HepG2 (cell line): ENCODE results near the gene SLC12A9. TPM values are rescaled to one million over a fixed set of nuclear protein-coding genes. Genes with fewer than 3 reads are reported as not detected.
A peak's percentile ranks its signal among the peaks of the same experiment; 100 is the strongest.

Experiments
- KDM4B ChIP-seq: sonication (generic); formaldehyde crosslinking; IDR thresholded peaks from 2 replicates; pipeline ENCODE4 v1.4.0; 2020; ENCODE audit warnings: missing genetic modification reagents
- NKX3-1 ChIP-seq: sonication (generic); formaldehyde crosslinking; IDR thresholded peaks from 2 replicates; pipeline ENCODE4 v1.5.0; 2020; ENCODE audit warnings: missing genetic modification reagents
- PHF8 ChIP-seq: sonication (generic); formaldehyde crosslinking; IDR thresholded peaks from 2 replicates; pipeline ENCODE4 v1.5.0; 2020; ENCODE audit warnings: missing genetic modification reagents
- ZKSCAN8 ChIP-seq: IDR thresholded peaks from 2 replicates; pipeline ENCODE4 v1.6.1; 2016; ENCODE audit warnings: borderline replicate concordance, missing genetic modification reagents, missing compliant biosample characterization
- ZNF530 ChIP-seq: sonication (generic); formaldehyde crosslinking; IDR thresholded peaks from 2 replicates; pipeline ENCODE4 v1.5.0; 2020; ENCODE audit warnings: low read depth, mild to moderate bottlenecking, missing genetic modification reagents
- polyA plus RNA-seq, 8 experiments: library from polyadenylated mRNA; depleted of rRNA in 3 of 8; stranded (reverse) in 7 of 8; unstranded in 1 of 8; fragments of >200 nt; fragmentation: Illumina TruSeq in 4 of 8; extraction: Trizol in 4 of 8; gene quantifications; 2 replicates each; pipeline versions ENCODE4 v1.2.1 to v1.2.3, GENCODE V29; 2011 to 2016; ENCODE audit warnings: low read depth in 4 of 8, missing spikeins in 1 of 8, mixed read lengths in 1 of 8; ENCODE audit not compliant: insufficient read depth in 1 of 8
- total RNA-seq, 5 experiments: library from RNA; depleted of rRNA; stranded (reverse); fragments of >200 nt; fragmentation: Illumina TruSeq; extraction: Trizol; gene quantifications; 2 replicates each; pipeline ENCODE4 v1.2.3, GENCODE V29; 2016; ENCODE audit warnings: low read depth in 1 of 5
- TF ChIP-seq, protein P1 (sequence below): sonication (generic); formaldehyde crosslinking; IDR thresholded peaks from 2 replicates; pipeline ENCODE4 v1.5.0; 2020; ENCODE audit warnings: mild to moderate bottlenecking, missing genetic modification reagents, borderline replicate concordance
- TF ChIP-seq, protein P2 (sequence below): sonication (generic); formaldehyde crosslinking; conservative IDR thresholded peaks from 2 replicates; pipeline ENCODE4 v1.5.0; 2020; ENCODE audit warnings: missing genetic modification reagents
- TF ChIP-seq, protein P3 (sequence below): sonication (generic); formaldehyde crosslinking; IDR thresholded peaks from 2 replicates; pipeline ENCODE4 v1.5.0; 2020; ENCODE audit warnings: mild to moderate bottlenecking, missing genetic modification reagents
- TF ChIP-seq, protein P4 (sequence below): sonication (generic); formaldehyde crosslinking; IDR thresholded peaks from 2 replicates; pipeline ENCODE4 v1.5.1; 2020; ENCODE audit warnings: mild to moderate bottlenecking, missing genetic modification reagents, borderline replicate concordance

The SLC12A9 gene
- total and polyA plus RNA-seq, 2 of the 13 experiments (the other 11 are each of a cell fraction or from before 2014, with no cell fraction given), result 8.7 to 16.6 TPM

DNA sequence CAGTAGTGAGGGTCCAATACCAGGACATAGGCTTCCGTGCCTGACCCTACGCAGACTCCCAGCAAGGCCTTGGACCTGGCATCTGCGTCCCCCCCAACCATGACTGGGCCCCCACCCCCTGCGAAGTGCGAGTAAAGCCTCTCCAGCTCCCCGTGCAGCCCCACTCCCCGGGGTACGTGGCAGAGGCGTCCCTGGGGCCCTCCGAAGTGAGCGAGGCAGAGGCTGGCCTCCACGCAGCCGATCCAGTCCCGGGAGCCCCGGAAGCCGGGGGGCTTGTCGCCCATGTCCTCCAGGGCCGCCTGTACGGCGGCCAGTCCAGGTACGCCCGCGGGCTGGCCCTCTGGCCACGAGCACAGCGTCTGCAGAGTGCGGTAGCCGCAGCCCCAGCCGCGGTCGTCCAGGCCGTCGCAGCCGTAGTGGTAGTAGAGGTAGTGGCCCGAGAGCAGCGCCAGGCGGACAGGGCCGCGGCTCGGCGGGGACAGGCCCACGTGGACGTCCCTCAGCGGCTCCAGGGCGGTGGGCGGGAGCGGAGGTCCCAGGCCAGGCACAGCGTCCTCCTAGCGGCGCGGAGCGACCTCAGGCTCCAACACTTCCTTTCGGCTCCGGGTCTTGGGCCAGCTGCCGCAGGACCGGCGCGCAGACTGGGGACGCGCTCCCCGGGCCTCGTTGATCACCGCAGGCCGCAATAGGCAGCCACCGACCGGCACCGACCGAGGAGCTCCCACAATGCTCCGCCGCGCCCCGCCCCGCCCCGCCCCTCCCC is 36.7 kb downstream of the SLC12A9 start, which contains the start of gene UFSP1 (continued):
- TF ChIP-seq KDM4B (0 out of 2 replicates have a peak, but pooled peaks have one; percentile 23), PHF8 (CRISPR knock-in tag) (peak; percentile 96), ZKSCAN8 (CRISPR knock-in tag) (no peak), NKX3-1 (CRISPR knock-in tag) (no peak), ZNF530 (CRISPR knock-in tag) (peak; percentile 61; the same call in 1 of the 2 replicates)
- TF ChIP-seq, protein P1, sequence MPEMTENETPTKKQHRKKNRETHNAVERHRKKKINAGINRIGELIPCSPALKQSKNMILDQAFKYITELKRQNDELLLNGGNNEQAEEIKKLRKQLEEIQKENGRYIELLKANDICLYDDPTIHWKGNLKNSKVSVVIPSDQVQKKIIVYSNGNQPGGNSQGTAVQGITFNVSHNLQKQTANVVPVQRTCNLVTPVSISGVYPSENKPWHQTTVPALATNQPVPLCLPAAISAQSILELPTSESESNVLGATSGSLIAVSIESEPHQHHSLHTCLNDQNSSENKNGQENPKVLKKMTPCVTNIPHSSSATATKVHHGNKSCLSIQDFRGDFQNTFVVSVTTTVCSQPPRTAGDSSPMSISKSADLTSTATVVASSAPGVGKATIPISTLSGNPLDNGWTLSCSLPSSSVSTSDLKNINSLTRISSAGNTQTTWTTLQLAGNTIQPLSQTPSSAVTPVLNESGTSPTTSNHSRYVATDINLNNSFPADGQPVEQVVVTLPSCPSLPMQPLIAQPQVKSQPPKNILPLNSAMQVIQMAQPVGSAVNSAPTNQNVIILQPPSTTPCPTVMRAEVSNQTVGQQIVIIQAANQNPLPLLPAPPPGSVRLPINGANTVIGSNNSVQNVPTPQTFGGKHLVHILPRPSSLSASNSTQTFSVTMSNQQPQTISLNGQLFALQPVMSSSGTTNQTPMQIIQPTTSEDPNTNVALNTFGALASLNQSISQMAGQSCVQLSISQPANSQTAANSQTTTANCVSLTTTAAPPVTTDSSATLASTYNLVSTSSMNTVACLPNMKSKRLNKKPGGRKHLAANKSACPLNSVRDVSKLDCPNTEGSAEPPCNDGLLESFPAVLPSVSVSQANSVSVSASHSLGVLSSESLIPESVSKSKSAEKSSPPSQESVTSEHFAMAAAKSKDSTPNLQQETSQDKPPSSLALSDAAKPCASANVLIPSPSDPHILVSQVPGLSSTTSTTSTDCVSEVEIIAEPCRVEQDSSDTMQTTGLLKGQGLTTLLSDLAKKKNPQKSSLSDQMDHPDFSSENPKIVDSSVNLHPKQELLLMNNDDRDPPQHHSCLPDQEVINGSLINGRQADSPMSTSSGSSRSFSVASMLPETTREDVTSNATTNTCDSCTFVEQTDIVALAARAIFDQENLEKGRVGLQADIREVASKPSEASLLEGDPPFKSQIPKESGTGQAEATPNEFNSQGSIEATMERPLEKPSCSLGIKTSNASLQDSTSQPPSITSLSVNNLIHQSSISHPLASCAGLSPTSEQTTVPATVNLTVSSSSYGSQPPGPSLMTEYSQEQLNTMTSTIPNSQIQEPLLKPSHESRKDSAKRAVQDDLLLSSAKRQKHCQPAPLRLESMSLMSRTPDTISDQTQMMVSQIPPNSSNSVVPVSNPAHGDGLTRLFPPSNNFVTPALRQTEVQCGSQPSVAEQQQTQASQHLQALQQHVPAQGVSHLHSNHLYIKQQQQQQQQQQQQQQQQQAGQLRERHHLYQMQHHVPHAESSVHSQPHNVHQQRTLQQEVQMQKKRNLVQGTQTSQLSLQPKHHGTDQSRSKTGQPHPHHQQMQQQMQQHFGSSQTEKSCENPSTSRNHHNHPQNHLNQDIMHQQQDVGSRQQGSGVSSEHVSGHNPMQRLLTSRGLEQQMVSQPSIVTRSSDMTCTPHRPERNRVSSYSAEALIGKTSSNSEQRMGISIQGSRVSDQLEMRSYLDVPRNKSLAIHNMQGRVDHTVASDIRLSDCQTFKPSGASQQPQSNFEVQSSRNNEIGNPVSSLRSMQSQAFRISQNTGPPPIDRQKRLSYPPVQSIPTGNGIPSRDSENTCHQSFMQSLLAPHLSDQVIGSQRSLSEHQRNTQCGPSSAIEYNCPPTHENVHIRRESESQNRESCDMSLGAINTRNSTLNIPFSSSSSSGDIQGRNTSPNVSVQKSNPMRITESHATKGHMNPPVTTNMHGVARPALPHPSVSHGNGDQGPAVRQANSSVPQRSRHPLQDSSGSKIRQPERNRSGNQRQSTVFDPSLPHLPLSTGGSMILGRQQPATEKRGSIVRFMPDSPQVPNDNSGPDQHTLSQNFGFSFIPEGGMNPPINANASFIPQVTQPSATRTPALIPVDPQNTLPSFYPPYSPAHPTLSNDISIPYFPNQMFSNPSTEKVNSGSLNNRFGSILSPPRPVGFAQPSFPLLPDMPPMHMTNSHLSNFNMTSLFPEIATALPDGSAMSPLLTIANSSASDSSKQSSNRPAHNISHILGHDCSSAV (CRISPR knock-in tag), result no peak
- TF ChIP-seq, protein P2, sequence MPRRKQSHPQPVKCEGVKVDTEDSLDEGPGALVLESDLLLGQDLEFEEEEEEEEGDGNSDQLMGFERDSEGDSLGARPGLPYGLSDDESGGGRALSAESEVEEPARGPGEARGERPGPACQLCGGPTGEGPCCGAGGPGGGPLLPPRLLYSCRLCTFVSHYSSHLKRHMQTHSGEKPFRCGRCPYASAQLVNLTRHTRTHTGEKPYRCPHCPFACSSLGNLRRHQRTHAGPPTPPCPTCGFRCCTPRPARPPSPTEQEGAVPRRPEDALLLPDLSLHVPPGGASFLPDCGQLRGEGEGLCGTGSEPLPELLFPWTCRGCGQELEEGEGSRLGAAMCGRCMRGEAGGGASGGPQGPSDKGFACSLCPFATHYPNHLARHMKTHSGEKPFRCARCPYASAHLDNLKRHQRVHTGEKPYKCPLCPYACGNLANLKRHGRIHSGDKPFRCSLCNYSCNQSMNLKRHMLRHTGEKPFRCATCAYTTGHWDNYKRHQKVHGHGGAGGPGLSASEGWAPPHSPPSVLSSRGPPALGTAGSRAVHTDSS (CRISPR knock-in tag), result no peak
- TF ChIP-seq, protein P3, sequence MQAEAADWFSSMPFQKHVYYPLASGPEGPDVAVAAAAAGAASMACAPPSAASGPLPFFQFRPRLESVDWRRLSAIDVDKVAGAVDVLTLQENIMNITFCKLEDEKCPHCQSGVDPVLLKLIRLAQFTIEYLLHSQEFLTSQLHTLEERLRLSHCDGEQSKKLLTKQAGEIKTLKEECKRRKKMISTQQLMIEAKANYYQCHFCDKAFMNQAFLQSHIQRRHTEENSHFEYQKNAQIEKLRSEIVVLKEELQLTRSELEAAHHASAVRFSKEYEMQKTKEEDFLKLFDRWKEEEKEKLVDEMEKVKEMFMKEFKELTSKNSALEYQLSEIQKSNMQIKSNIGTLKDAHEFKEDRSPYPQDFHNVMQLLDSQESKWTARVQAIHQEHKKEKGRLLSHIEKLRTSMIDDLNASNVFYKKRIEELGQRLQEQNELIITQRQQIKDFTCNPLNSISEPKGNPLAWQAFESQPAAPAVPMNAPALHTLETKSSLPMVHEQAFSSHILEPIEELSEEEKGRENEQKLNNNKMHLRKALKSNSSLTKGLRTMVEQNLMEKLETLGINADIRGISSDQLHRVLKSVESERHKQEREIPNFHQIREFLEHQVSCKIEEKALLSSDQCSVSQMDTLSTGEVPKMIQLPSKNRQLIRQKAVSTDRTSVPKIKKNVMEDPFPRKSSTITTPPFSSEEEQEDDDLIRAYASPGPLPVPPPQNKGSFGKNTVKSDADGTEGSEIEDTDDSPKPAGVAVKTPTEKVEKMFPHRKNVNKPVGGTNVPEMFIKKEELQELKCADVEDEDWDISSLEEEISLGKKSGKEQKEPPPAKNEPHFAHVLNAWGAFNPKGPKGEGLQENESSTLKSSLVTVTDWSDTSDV (CRISPR knock-in tag), result peak; percentile 12
- TF ChIP-seq, protein P4, sequence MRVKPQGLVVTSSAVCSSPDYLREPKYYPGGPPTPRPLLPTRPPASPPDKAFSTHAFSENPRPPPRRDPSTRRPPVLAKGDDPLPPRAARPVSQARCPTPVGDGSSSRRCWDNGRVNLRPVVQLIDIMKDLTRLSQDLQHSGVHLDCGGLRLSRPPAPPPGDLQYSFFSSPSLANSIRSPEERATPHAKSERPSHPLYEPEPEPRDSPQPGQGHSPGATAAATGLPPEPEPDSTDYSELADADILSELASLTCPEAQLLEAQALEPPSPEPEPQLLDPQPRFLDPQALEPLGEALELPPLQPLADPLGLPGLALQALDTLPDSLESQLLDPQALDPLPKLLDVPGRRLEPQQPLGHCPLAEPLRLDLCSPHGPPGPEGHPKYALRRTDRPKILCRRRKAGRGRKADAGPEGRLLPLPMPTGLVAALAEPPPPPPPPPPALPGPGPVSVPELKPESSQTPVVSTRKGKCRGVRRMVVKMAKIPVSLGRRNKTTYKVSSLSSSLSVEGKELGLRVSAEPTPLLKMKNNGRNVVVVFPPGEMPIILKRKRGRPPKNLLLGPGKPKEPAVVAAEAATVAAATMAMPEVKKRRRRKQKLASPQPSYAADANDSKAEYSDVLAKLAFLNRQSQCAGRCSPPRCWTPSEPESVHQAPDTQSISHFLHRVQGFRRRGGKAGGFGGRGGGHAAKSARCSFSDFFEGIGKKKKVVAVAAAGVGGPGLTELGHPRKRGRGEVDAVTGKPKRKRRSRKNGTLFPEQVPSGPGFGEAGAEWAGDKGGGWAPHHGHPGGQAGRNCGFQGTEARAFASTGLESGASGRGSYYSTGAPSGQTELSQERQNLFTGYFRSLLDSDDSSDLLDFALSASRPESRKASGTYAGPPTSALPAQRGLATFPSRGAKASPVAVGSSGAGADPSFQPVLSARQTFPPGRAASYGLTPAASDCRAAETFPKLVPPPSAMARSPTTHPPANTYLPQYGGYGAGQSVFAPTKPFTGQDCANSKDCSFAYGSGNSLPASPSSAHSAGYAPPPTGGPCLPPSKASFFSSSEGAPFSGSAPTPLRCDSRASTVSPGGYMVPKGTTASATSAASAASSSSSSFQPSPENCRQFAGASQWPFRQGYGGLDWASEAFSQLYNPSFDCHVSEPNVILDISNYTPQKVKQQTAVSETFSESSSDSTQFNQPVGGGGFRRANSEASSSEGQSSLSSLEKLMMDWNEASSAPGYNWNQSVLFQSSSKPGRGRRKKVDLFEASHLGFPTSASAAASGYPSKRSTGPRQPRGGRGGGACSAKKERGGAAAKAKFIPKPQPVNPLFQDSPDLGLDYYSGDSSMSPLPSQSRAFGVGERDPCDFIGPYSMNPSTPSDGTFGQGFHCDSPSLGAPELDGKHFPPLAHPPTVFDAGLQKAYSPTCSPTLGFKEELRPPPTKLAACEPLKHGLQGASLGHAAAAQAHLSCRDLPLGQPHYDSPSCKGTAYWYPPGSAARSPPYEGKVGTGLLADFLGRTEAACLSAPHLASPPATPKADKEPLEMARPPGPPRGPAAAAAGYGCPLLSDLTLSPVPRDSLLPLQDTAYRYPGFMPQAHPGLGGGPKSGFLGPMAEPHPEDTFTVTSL (CRISPR knock-in tag), result no peak; the same call in 1 of the 2 replicates
